HUES6 (cell line): ENCODE measurements around the gene GSDMA.

ENCODE experiments used
- H3K27ac ChIP-seq: 2 replicates; pipeline ENCODE4 v1.7.0; 2013; ENCODE audit warnings: low read depth, mild to moderate bottlenecking, low read length, inconsistent platforms
- H3K27me3 ChIP-seq: 2 replicates; pipeline ENCODE4 v1.6.1; 2013; ENCODE audit warnings: low read length; ENCODE audit not compliant: control insufficient read depth, insufficient read depth
- H3K36me3 ChIP-seq: 2 replicates; pipeline ENCODE4 v1.6.1; 2013; ENCODE audit warnings: low read length; ENCODE audit not compliant: control insufficient read depth, insufficient read depth
- H3K4me1 ChIP-seq: 2 replicates; pipeline ENCODE4 v1.6.1; 2013; ENCODE audit warnings: low read length; ENCODE audit not compliant: control insufficient read depth, insufficient read depth
- H3K4me3 ChIP-seq: 2 replicates; pipeline ENCODE4 v1.5.1; 2013; ENCODE audit warnings: low read depth, low read length
- H3K9ac ChIP-seq: one replicate; pipeline ENCODE4 v1.6.1; 2013; ENCODE audit warnings: mild to moderate bottlenecking, low read length
- H3K9me3 ChIP-seq: 2 replicates; pipeline ENCODE4 v1.6.1; 2013; ENCODE audit warnings: low read depth, low read length; ENCODE audit not compliant: control insufficient read depth, insufficient read depth

Gene GSDMA, protein sequence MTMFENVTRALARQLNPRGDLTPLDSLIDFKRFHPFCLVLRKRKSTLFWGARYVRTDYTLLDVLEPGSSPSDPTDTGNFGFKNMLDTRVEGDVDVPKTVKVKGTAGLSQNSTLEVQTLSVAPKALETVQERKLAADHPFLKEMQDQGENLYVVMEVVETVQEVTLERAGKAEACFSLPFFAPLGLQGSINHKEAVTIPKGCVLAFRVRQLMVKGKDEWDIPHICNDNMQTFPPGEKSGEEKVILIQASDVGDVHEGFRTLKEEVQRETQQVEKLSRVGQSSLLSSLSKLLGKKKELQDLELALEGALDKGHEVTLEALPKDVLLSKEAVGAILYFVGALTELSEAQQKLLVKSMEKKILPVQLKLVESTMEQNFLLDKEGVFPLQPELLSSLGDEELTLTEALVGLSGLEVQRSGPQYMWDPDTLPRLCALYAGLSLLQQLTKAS

GRCh38 chr17:39962642-39963220 lies at the start of gene GSDMA:
Gene GSDMA, plus strand, starts transcription at chr17:39963004. Its CDS starts 2,684 bp downstream, at chr17:39965688.
- H3K4me1 ChIP-seq: no peaks in the 10 kb centered on the region
- no peak within 1 kb of the TSS for H3K4me3 ChIP-seq
- no peak within 1 kb of the TSS for H3K27ac ChIP-seq
- no peaks in the 10 kb centered on the region for H3K27me3 ChIP-seq
- H3K36me3 ChIP-seq: no peaks in the 10 kb centered on the region
- no peak within 1 kb of the TSS for H3K9ac ChIP-seq
- no peaks in the 10 kb centered on the region for H3K9me3 ChIP-seq

DNA sequence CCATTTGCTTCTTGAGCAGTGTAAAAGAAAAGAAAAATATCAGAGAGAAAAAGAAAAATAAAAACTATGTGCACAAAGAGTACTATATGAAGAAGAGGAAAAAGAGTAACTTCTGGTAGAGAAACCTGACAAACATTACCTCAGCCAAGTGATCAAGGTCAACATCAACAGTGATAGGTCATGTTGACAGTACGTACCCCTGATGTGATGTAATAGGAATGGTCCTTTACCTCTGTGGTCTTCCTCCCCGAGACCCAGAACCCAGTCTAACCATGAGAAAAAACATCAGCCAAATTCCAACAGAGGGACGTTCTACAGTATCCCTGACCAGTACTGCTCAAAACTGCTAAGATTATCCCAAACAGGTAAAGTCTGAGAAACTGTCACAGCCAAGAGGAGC lies 48.8 kb upstream of the GSDMA start:
- H3K27me3 ChIP-seq: no peaks in the 10 kb centered on the region
- no peaks in the 10 kb centered on the region for H3K9me3 ChIP-seq
- H3K27ac ChIP-seq: no peak overlapping the region
- H3K4me1 ChIP-seq: no peaks in the 10 kb centered on the region
- no peak overlapping the region for H3K4me3 ChIP-seq
- H3K36me3 ChIP-seq: peaks cover 9% of the 10 kb centered on the region
- no peak overlapping the region for H3K9ac ChIP-seq

DNA sequence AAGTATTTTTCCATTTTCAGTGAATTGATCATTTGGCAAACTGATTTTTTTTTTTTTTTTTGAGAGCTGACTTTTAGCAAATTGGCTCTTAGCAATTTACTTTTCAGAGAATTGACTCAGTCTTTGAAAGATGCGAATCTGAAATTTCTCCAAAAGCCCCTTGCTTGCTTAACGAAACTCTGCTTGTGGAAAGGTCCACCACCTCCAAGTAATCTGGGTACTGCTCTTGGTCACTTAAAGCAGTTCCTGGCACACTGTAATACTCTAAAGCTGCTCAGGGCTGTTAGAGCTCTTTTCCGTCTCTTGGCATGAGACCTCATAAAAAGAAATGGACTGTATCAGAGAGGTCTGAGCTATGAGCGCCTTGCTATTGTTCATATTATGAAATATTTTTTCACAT lies 47.2 kb upstream of the GSDMA start:
- Histone ChIP-seq H3K4me3 (no peak overlapping the region), H3K9me3 (no peaks in the 10 kb centered on the region), H3K9ac (no peak overlapping the region), H3K36me3 (peaks cover 21% of the 10 kb centered on the region), H3K27ac (no peak overlapping the region), H3K4me1 (no peaks in the 10 kb centered on the region), H3K27me3 (no peaks in the 10 kb centered on the region)

DNA sequence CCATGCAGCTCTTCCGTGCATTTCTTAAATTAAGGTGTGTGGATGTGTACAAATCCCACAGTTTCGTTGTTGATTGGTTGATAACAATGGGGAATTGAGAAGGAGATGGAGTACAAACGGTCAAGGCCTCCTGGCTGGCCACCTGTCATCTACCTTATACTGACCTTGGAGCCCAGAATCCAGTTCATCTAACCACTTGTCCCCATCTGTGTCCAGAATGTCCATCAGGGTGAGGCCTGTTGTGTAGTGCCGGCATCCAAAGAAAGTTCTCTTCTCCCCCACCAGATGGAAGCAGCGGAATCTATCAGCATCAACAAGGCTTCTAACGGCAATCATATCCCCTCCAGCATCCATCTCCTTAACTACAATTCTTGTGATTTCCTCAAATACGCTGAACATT lies 45.9 kb upstream of the GSDMA start:
- no peak overlapping the region for H3K27ac ChIP-seq
- H3K9ac ChIP-seq: no peak overlapping the region
- H3K27me3 ChIP-seq: no peaks in the 10 kb centered on the region
- H3K4me3 ChIP-seq: no peak overlapping the region
- H3K4me1 ChIP-seq: no peaks in the 10 kb centered on the region
- peaks cover 29% of the 10 kb centered on the region for H3K36me3 ChIP-seq
- H3K9me3 ChIP-seq: no peaks in the 10 kb centered on the region

DNA sequence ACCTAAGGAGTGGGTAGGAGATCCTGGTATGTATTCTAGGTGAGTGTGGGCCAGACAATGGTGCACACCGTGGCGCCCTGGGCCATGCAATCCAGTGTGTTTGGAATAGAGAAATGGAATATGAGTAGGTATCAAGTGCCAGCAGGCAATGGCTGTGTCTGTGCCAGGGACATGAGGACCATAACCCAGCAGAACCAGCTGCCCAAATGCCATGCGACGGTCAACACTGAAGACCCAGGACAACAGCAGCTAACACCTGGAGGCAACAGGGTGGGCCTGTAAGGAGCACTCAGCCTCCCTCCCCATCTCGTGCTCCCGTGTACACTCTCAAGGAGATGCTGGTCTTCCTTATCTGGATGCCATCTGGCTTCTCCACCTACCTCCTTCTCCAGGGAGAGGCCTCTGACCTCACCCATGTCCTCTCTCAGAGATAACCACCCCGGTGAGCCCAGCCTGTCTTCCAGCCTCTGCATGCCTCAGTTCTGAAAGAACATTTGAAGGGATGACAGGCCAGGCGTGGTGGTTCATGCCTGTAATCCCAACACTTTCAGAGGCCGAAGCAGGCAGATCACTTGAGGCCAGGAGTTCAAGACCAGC lies 43.6 kb upstream of the GSDMA start:
- H3K27me3 ChIP-seq: no peaks in the 10 kb centered on the region
- H3K27ac ChIP-seq: no peak overlapping the region
- H3K4me1 ChIP-seq: peaks cover under 1% of the 10 kb centered on the region; the same call in 1 of the 2 replicates
- H3K9me3 ChIP-seq: no peaks in the 10 kb centered on the region
- H3K9ac ChIP-seq: no peak overlapping the region
- no peak overlapping the region for H3K4me3 ChIP-seq
- H3K36me3 ChIP-seq: peaks cover 51% of the 10 kb centered on the region

GRCh38 chr17:39920218-39921210 lies 42.3 kb upstream of the GSDMA start:
- H3K4me1 ChIP-seq: peaks cover 8% of the 10 kb centered on the region; the same call in 1 of the 2 replicates

GRCh38 chr17:39921323-39921722 lies 41.5 kb upstream of the GSDMA start:
- no peak overlapping the region for H3K9ac ChIP-seq
- no peak overlapping the region for H3K27ac ChIP-seq
- H3K9me3 ChIP-seq: no peaks in the 10 kb centered on the region
- peaks cover 51% of the 10 kb centered on the region for H3K36me3 ChIP-seq
- peaks cover 15% of the 10 kb centered on the region; the same call in 1 of the 2 replicates for H3K4me1 ChIP-seq
- H3K4me3 ChIP-seq: no peak overlapping the region
- no peaks in the 10 kb centered on the region for H3K27me3 ChIP-seq

More at GRCh38 chr17:39920218-39921210, 42.3 kb upstream of the GSDMA start:
- no peaks in the 10 kb centered on the region for H3K27me3 ChIP-seq
- peaks cover 51% of the 10 kb centered on the region for H3K36me3 ChIP-seq
- no peak overlapping the region for H3K27ac ChIP-seq
- H3K9ac ChIP-seq: no peak overlapping the region
- H3K4me3 ChIP-seq: no peak overlapping the region
- H3K9me3 ChIP-seq: no peaks in the 10 kb centered on the region

- H3K4me1 ChIP-seq: peaks cover 18% of the 10 kb centered on the region; the same call in 1 of the 2 replicates
- H3K27ac ChIP-seq: no peak overlapping the region
- H3K27me3 ChIP-seq: no peaks in the 10 kb centered on the region
- no peak overlapping the region for H3K4me3 ChIP-seq
- no peak overlapping the region for H3K9ac ChIP-seq
- peaks cover 48% of the 10 kb centered on the region for H3K36me3 ChIP-seq
- H3K9me3 ChIP-seq: no peaks in the 10 kb centered on the region
Observed at GRCh38 chr17:39922006-39922405, 40.8 kb upstream of the GSDMA start.

DNA sequence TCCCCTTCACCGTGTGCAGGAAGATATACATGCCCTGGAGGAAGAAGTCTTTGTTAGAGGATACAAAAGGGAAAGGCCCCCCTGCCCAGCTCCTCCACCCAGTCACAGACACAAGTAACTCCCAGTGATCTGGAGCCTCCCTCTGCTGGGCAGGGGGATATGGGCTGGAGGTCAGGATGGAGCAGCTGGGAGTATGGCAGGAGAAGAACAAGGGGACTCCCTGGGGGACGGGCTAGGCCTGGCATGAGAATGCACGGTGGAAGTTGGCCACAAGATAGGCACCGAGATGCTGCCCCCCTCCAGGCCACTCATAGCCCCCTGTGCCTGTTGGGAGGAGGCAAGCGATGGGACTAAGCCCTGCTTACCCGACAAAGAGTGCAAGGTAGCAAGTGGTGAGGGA lies 39.6 kb upstream of the GSDMA start:
- Histone ChIP-seq H3K27ac (no peak overlapping the region), H3K9ac (no peak overlapping the region), H3K4me3 (no peak overlapping the region), H3K36me3 (peaks cover 47% of the 10 kb centered on the region), H3K27me3 (no peaks in the 10 kb centered on the region), H3K9me3 (no peaks in the 10 kb centered on the region), H3K4me1 (peaks cover 20% of the 10 kb centered on the region)

- peaks cover 25% of the 10 kb centered on the region for H3K4me1 ChIP-seq
- no peaks in the 10 kb centered on the region for H3K9me3 ChIP-seq
- H3K36me3 ChIP-seq: peaks cover 45% of the 10 kb centered on the region
- no peak overlapping the region for H3K27ac ChIP-seq
- no peaks in the 10 kb centered on the region for H3K27me3 ChIP-seq
- no peak overlapping the region for H3K9ac ChIP-seq
- H3K4me3 ChIP-seq: no peak overlapping the region
Observed at GRCh38 chr17:39923836-39924690, 38.7 kb upstream of the GSDMA start.
